ENCODE results near the gene C1QTNF8.
"Not testable (repeated sequence)": the region's sequence is repeated elsewhere in the genome, so short reads cannot be mapped to it uniquely, and the experiment has no call there.

Gene C1QTNF8

GRCh38 chr16:1091992-1092552 is 4.0 kb downstream of the C1QTNF8 start:
- DNase-seq: no peak

DNA sequence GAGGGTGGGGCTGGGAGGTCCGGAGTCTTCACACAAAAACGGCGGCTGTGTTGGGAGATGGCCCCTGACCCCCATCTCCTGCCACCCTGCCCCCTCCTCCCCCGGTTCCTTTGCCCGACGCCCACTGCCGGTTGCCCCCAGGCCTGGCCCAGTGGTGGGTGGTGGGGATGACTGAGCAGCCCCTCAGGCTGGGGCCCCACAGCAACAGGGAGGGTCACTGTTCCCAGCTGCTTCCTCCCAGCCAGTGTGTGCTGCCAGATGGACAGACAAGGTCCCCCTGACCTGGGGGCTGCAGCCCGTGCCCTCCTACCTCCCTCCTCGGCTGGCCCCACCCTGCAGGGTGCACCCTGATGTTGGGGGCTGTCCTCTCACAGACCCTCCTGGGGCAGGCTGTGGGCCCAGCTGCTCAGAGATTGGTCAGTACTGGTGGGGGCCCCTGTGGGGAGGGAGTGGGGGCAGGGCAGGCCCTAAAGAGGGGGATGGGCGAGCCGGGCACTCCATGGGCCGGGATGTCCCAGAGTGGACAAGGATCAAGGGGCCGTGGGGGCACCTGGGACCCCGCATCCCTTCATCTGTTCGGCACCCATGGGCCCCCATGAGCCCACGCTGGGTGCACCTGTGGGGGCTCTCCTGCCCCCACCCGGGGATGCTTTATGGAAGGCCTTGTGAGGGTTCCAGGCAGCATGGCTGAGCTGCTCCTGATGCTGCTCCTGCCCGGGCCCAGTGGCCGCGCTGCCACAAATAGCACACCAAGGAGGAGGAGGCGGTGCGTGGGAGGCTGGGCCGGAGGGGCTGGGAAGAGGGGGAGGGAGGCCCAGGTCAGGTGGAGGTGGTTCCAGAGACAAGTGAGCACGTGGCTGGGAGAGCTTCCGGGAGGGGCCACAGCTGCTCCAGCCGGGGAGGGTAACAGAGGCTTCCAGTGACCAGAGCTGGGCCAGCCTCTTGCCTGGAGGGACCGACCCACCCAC is 5.1 kb downstream of the C1QTNF8 start:
- DNase-seq: no peak

GRCh38 chr16:1089822-1090619 is 6.0 kb downstream of the C1QTNF8 start:
- no peak for DNase-seq

DNA sequence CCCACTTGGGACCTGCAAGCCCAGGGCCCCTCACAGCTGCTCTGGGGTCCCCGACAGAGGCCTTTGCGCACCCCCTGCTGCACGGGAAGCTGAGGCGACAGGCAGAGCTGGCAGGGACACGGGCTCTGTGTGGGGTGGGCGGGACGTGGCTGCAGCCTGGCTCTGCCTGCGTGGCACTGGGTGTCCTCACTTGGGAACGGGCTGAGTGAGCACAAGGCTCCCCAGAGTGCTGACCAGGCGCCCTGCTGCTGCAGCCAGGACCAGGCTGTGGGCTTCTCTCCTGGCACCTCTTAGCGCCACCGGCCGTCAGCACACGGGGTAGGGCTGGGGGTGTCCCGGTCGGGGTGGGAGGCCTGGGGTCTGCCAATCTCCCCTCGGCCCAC is 6.6 kb downstream of the C1QTNF8 start:
- no peak for DNase-seq

GRCh38 chr16:1088295-1089170 is 7.5 kb downstream of the C1QTNF8 start:
- no peak for DNase-seq

- DNase-seq: not testable (repeated sequence)
Observed at GRCh38 chr16:1086443-1086842, 9.6 kb downstream of the C1QTNF8 start.

DNA sequence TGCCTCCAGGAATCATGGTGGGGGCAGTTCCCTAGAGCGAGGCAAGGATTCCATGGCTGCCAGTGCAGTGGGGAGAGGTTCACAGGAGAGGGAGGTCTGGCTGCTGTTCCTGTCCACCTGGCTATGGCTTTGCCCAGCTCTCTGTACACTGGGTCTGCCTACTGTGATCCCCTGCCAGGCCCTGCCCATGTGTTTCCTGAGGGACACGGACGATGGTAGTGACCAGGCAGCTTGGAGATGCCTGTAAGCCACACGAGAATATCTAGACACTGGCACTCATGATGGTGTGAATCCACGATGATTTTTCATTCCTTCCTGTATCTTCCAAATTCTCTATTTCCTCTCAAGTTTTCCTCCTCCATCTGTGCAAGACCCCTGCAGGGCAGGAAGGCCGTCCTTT is 11.1 kb downstream of the C1QTNF8 start:
- no peak for DNase-seq

GRCh38 chr16:1082952-1083675 is 12.9 kb downstream of the C1QTNF8 start:
- DNase-seq: no peak

DNA sequence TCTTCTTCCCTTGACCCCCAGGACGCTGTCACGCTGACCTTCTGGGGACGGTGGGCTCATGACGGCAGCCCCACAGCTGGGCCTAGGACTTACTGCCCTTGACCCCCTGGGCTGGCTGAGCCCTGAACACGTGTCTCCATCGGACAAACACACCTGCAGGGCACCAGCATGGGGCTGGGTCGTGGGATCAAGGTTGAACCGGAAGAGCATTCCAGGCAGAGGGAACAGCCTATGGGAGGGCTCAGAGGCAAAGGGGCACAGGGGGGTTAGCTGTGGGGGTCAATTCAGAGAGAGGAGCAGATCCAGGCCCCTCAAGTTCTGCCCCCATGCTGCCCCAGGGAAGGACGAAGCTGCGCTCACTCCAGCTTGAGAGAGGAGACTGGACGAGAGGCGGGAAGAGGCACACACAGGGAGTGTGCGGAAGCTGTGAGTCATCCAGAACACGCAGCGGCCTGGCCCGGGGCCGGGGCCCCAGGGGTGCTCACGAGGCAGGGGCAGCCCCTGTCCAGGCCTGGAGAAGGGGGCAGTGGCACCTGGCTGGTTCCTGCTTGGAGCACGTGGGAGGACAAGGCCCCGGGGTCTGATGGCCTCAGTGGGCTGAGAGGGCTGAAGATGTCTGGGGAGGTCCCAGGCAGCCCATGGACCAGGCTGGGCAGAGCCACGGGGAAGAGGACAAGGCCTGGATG is 13.6 kb downstream of the C1QTNF8 start:
- DNase-seq: no peak

GRCh38 chr16:1081734-1082265 is 14.2 kb downstream of the C1QTNF8 start:
- no peak for DNase-seq

DNA sequence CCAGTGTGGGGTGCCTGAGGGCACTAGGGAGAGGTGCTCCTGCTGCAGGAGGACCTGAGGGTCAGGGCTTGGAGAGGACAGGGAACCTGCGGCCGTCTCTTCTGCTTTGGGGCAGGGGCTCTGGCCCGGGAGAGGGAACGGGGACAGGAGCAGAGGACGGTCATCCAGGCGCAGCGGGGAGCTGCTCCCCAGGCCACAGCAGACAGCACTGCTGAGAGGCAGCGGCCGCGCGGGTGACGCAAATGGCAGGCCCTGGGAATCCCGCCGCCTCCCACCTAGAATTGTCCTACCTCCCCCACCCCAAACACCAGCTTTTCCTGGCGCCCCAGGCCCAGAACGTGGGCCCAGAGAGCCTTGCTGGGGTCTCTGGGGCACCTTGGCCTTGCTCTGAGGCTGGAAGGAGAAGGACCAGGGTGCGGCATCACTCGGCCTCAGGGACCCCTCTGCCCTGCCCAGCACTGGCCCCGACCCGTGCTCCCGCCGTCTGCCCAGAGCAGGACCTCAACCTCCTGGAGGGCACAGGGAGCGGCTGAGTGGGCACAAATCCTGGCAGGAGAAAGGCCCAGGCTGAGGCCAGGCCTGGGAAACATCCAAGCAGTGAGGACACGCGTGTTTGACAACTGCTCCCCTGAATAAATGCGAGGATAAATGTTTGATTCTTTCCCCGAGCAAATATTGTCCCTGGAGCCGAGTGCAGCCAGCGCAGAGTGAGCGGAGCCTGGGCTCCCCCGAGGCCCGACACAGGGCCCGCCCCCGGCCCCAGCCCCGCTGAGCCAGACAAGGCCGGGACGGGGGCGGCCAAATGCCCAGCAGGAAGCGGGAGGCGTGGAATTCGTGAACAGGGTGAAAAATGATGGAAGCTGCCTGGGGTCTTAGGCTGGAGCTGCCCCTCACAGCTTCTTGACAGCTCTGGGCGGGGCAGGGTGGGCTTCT is 15.0 kb downstream of the C1QTNF8 start:
- DNase-seq: no peak

DNA sequence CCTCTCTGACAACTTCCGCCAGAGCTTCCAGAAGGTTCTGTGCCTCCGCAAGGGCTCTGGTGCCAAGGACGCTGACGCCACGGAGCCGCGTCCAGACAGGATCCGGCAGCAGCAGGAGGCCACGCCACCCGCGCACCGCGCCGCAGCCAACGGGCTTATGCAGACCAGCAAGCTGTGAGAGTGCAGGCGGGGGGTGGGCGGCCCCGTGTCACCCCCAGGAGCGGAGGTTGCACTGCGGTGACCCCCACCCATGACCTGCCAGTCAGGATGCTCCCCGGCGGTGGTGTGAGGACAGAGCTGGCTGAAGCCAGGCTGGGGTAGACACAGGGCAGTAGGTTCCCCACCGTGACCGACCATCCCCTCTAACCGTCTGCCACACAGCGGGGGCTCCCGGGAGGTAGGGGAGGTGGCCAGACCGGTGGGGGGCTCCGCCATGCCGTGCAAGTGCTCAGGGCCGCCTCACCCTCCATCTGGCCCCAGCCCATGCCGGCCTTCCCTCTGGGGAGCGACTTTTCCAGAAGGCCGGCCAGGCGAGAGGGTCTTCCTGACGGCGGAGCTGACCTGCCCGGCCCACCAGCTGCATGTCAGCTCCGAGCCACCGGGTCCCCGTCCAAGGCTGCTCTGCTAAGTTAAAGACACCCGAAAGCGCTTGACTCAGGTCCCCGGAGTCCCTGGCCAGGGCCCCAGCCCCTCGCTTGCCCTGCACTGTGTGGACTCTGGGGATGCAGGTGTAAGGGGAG is 16.1 kb downstream of the C1QTNF8 start:
- no peak for DNase-seq

DNA sequence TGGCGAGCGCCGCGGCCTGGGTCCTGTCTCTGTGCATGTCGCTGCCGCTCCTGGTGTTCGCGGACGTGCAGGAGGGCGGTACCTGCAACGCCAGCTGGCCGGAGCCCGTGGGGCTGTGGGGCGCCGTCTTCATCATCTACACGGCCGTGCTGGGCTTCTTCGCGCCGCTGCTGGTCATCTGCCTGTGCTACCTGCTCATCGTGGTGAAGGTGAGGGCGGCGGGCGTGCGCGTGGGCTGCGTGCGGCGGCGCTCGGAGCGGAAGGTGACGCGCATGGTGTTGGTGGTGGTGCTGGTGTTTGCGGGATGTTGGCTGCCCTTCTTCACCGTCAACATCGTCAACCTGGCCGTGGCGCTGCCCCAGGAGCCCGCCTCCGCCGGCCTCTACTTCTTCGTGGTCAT is 16.7 kb downstream of the C1QTNF8 start:
- DNase-seq: no peak

- DNase-seq: no peak
Observed at GRCh38 chr16:1078579-1079021, 17.4 kb downstream of the C1QTNF8 start.

DNA sequence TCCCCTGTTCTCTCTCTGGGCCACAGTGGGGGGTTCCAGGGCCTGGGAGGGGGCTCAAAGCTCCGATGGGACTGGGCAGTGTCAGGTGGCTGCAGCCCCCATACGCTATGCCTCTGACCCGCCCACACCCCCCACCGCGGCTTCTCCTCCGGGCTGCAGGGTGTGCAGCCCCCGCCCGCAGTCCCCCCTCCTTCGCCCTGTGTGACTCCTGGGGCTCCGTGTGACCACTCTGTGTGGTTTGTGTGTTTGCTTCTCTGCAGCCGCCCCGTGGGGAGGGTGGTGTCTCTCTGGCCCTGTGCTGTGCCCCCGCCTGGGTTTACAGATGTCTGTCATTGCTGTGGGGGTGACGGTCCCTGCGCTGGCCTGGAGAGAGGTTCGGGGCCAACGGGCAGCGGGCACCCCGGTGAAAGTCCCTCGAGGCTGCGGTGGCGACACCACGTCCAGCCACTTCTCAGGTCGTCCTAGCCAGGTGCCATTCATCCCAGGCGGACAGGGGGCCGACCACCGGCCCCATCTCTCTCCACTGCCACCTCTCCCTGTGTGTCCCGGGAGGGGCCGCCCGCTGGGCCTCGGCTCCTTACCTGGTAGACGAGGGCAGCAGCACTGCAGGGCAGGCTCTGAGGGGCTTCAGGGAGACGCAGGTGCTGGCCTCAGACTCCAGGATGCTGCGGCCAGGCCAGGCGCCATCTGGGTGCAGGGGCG is 18.0 kb downstream of the C1QTNF8 start:
- no peak for DNase-seq

DNA sequence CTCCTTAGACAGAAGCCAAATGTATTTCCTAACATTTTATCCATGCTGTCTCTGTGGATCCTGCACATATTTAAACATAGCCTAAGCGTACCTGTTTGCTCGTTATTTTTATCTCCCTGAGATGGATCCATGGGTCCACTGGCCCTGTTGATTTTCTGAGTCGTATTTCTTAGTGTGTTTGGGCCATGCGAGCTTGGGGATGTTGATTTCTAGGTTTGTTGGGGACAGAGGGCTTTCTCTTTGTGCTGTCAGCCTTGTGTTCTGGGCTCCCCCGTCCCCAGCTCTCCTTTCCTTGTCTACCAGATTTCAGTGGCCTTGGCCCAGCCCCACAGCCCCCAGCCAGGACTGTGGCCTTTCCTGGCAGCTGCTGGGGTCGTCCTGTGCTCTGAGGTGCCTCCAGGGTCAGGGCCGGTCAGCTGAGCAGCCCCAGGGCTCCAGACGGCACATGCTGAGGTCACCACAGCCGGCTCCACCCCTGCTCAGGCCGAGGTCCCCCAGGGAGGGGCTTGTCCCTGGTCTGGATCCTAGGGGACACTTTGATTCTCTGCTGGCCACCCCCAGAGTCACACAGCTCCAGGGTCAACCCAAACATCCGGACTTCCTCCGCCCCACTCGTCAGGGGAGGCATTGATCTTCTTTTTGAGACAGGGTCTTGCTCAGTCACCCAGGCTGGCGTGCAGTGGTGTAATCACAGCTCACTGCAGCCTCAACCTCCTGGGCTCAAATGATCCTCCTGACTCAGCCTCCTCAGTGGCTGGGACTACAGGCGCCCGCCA is 19.1 kb downstream of the C1QTNF8 start:
- no peak for DNase-seq

GRCh38 chr16:1075546-1075945 is 20.5 kb downstream of the C1QTNF8 start:
- no peak for DNase-seq

GRCh38 chr16:1074379-1074649 is 21.7 kb downstream of the C1QTNF8 start:
- no peak for DNase-seq

Data from fibroblast of skin of right quadriceps (primary cell).